ENCODE data around the gene WBP11.
A peak's percentile ranks its signal among the peaks of the same experiment; 100 is the strongest.

Gene WBP11

DNA sequence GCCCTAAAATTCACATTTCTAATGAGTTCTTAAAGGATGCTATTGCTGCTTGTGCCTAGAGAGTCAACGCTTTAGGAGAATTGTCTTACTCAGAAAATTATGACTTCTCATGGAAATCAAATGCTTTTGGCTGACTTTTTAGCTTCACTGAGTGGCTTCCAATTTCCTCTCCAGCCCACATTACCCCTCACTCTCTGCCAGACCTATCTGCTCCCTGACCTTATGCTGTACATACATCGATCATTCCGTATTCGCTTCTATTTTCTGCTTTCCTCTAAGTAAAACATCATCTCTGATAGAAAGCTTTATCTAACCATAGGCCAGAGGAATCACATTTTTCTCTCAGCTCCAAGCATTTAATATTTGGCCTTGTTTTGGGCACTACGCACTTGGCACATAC, 23.2 kb upstream of the WBP11 start:
- TF ChIP-seq, protein P1, sequence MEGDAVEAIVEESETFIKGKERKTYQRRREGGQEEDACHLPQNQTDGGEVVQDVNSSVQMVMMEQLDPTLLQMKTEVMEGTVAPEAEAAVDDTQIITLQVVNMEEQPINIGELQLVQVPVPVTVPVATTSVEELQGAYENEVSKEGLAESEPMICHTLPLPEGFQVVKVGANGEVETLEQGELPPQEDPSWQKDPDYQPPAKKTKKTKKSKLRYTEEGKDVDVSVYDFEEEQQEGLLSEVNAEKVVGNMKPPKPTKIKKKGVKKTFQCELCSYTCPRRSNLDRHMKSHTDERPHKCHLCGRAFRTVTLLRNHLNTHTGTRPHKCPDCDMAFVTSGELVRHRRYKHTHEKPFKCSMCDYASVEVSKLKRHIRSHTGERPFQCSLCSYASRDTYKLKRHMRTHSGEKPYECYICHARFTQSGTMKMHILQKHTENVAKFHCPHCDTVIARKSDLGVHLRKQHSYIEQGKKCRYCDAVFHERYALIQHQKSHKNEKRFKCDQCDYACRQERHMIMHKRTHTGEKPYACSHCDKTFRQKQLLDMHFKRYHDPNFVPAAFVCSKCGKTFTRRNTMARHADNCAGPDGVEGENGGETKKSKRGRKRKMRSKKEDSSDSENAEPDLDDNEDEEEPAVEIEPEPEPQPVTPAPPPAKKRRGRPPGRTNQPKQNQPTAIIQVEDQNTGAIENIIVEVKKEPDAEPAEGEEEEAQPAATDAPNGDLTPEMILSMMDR (IDR thresholded peaks at IDR 0.05; ENCODE audit: low read depth, low read length, missing control alignments): no peak
- no peak for DNase-seq (ENCODE audit: extremely low read depth, low read depth)
- H3K4me3 ChIP-seq (replicated peaks; ENCODE audit: low read depth, low read length): no peak overlapping the region

DNA sequence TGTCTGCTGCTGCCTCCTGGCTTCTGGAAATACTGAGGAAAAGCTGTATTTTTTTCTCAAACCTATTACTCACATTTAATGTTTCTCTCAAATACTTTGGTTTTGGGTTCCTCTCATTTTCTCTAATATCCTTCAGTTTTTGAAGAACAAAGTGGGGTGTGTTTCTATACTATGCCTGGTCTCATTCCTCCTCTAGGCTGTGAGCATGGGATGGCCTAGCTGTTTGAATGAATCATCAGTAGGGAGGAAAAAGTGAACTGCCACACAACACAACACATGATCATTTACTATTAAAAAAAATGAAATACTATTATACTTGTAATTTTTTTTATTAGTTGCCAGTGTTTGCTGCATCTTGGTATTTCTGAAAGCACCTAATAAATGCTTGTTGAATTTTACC, 22.0 kb upstream of the WBP11 start:
- TF ChIP-seq, protein P1 (IDR thresholded peaks at IDR 0.05; ENCODE audit: low read depth, low read length, missing control alignments): no peak
- no peak for DNase-seq (ENCODE audit: extremely low read depth, low read depth)
- no peak overlapping the region for H3K4me3 ChIP-seq (replicated peaks; ENCODE audit: low read depth, low read length)

DNA sequence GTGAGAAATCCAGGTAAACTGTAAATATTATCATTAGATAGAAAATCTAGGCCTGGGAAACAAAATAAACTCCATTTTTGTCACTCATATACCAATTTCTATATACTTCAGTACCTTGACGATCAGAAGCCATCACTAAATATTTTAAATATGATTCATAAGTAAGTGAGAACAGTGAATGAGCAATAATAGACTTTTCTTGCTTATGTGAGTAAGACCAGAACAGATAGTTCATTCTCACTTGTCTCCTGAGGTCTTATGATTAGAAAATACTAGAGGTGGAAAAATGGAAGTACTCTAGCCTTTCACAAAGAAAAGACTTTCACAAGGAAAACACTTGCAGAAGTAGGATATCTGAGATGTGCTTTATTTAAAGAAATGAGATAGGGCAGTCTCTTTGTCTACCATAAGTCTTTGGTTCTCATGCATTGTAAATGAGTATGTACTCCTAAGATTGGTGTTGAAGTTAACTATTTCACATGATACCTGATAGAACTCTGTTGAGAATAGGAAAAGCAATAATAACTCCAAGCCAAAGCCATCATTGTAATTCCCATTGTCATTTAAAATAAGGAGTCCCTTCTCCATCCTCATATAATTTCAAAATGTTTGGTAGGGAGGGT, 20.8 kb upstream of the WBP11 start:
- no peak overlapping the region for H3K4me3 ChIP-seq (replicated peaks; ENCODE audit: low read depth, low read length)

DNA sequence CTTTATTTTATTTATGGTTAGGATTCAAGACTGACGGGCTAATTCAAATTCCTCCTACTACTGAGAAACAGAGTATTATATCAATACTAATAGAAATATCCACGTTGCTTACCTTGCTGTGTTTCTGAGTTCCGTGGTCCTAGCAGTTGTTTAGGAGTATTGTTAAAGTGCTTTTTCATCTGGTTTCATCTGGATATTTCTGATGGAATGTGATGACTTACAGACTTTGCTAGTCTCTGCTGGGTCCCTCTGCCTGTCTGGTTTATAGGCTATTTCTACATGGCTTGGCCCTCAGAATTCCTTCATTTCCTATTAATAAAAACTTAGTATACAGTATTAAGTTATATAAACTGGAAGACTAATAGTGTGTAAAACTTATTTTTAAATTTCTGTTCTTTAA, 10.7 kb upstream of the WBP11 start, which contains the start of gene SMCO3:
SMCO3 (minus strand) TSS at position 169 of the 400 bp plus-strand sequence. CDS start 7,502 bp downstream, outside the sequence.
- TF ChIP-seq, protein P1 (IDR thresholded peaks at IDR 0.05; ENCODE audit: low read depth, low read length, missing control alignments): no peak
- no peak for DNase-seq (ENCODE audit: extremely low read depth, low read depth)
- no peak within 1 kb of the TSS for H3K4me3 ChIP-seq (replicated peaks; ENCODE audit: low read depth, low read length)

More for the DNA sequence above, 20.8 kb upstream of the WBP11 start:
- TF ChIP-seq, protein P1 (IDR thresholded peaks at IDR 0.05; ENCODE audit: low read depth, low read length, missing control alignments): no peak
- DNase-seq (ENCODE audit: extremely low read depth, low read depth): no peak

DNA sequence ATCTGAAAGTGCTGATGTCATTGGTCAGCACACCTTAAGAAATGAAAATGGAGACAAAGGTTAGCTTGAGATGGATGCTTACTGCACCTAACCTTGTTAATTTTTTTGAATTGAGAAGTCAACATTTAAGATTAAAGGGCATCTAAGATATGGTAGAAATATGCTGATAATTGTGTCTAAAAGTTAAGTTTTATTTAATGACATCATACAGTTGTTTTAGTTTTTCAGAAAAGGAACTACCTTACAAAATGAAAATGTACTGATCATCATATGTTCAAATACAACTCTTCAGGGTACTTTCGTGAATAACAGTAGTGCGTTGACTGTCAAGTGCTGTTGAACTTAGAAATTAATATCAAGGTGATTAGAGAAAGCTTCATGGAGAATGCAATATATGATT, 8.2 kb upstream of the WBP11 start:
- DNase-seq (ENCODE audit: extremely low read depth, low read depth): no peak
- TF ChIP-seq, protein P1 (IDR thresholded peaks at IDR 0.05; ENCODE audit: low read depth, low read length, missing control alignments): no peak
- no peak overlapping the region for H3K4me3 ChIP-seq (replicated peaks; ENCODE audit: low read depth, low read length)

DNA sequence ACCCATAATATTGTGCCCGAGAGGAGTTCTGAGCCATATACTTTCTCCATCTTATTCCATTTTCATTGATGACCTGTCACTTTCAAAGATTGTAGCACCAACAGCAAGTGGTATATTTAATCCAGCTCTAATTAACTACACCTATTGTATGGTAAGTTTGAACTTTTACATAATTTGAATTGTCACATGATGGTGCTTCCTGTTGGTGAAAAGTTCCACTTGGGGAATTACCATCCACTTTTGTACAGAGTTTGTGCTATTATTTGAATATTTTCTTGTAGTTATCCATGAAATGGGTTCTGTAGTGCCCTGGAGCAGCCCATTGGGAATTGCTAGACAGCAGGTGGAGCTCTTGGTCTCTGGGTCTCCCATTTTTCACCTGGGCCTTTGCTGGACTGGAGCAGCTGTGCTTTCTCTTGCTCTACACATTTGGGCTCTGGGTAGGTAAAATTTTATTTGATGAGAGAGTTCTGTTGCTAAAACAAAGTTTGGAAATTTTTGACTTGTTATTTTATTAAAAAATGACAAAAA, 7.7 kb upstream of the WBP11 start:
- no peak overlapping the region for H3K4me3 ChIP-seq (replicated peaks; ENCODE audit: low read depth, low read length)
- no peak for DNase-seq (ENCODE audit: extremely low read depth, low read depth)
- TF ChIP-seq, protein P1 (IDR thresholded peaks at IDR 0.05; ENCODE audit: low read depth, low read length, missing control alignments): peak; percentile 50

All from HFF-Myc (cell line).